GM23338 (cell line): ENCODE data around the gene SNX9. TPM values are rescaled to one million over a fixed set of nuclear protein-coding genes. Genes with fewer than 3 reads are reported as not detected.

Source experiments
- ATAC-seq: fragments of 200-7000 bp; cut with Tn5 transposase; 3 replicates; pipeline ENCODE4 v1.9.1; 2020
- DNase-seq: peaks from one replicate; pipeline ENCODE4 v3.0.0-alpha.2; 2015; ENCODE audit warnings: low spot score
- H2AFZ ChIP-seq: fragments of 200-600 bp; sonication (generic); 2 replicates; pipeline ENCODE4 v1.8.0; 2016; ENCODE audit warnings: antibody characterized with exemption, mild to moderate bottlenecking, moderate library complexity
- H3F3A ChIP-seq: fragments of 200-600 bp; sonication (generic); replicated peaks from 2 replicates; pipeline ENCODE4 v1.8.0; 2017; ENCODE audit warnings: antibody characterized with exemption, mixed run types, low read depth
- H3K27ac ChIP-seq: fragments of 200-600 bp; sonication (generic); 2 replicates; pipeline ENCODE4 v1.6.1; 2016; ENCODE audit warnings: low read depth
- H3K27me3 ChIP-seq: fragments of 200-600 bp; sonication (generic); 2 replicates; pipeline ENCODE4 v1.8.0; 2016; ENCODE audit warnings: mild to moderate bottlenecking, mixed run types, moderate library complexity; ENCODE audit not compliant: insufficient read depth
- H3K36me3 ChIP-seq: fragments of 200-600 bp; sonication (generic); 2 replicates; pipeline ENCODE4 v1.8.0; 2016; ENCODE audit warnings: mild to moderate bottlenecking; ENCODE audit not compliant: insufficient read depth
- H3K4me1 ChIP-seq: fragments of 200-600 bp; sonication (generic); 2 replicates; pipeline ENCODE4 v1.8.0; 2016; ENCODE audit warnings: mild to moderate bottlenecking, moderate library complexity; ENCODE audit not compliant: insufficient read depth
- H3K4me2 ChIP-seq: fragments of 200-600 bp; sonication (generic); 2 replicates; pipeline ENCODE4 v1.7.1; 2017; ENCODE audit warnings: mixed run types
- H3K4me3 ChIP-seq: fragments of 200-600 bp; sonication (generic); 2 replicates; pipeline ENCODE4 v1.6.1; 2016; ENCODE audit warnings: mixed run types
- H3K79me2 ChIP-seq: fragments of 200-600 bp; sonication (generic); replicated peaks from 2 replicates; pipeline ENCODE4 v1.8.0; 2017; ENCODE audit warnings: mild to moderate bottlenecking; ENCODE audit not compliant: insufficient read depth
- H3K9me2 ChIP-seq: fragments of 200-600 bp; sonication (generic); 2 replicates; pipeline ENCODE4 v1.8.0; 2017; ENCODE audit not compliant: insufficient read depth
- H4K20me1 ChIP-seq: fragments of 200-600 bp; sonication (generic); replicated peaks from 2 replicates; pipeline ENCODE4 v1.8.0; 2017; ENCODE audit warnings: mild to moderate bottlenecking; ENCODE audit not compliant: insufficient read depth
- H3K27ac Mint-ChIP-seq: 2 replicates; pipeline ENCODE4 v1.8.0; 2020; ENCODE audit warnings: inconsistent platforms, mild to moderate bottlenecking, moderate library complexity, mixed read lengths
- H3K27me3 Mint-ChIP-seq: 3 replicates; pipeline ENCODE4 v1.8.0; 2022; ENCODE audit warnings: low read depth, mild to moderate bottlenecking, moderate library complexity, mixed read lengths, inconsistent platforms; ENCODE audit not compliant: insufficient read depth, poor library complexity
- H3K36me3 Mint-ChIP-seq: 3 replicates; pipeline ENCODE4 v1.8.0; 2021; ENCODE audit warnings: low read depth, mild to moderate bottlenecking, inconsistent platforms, moderate library complexity, mixed read lengths
- H3K4me1 Mint-ChIP-seq: 3 replicates; pipeline ENCODE4 v1.8.0; 2020; ENCODE audit warnings: mild to moderate bottlenecking, inconsistent platforms, mixed read lengths
- H3K4me3 Mint-ChIP-seq: 3 replicates; pipeline ENCODE4 v1.8.0; 2021; ENCODE audit warnings: moderate library complexity, mild to moderate bottlenecking, inconsistent platforms, mixed read lengths
- H3K9me3 Mint-ChIP-seq: 3 replicates; pipeline ENCODE4 v1.8.0; 2020; ENCODE audit warnings: moderate library complexity, mild to moderate bottlenecking, inconsistent platforms, mixed read lengths
- CREB1 ChIP-seq: fragments of 250-450 bp; sonication (Bioruptor Pico); IDR thresholded peaks from 2 replicates; pipeline ENCODE4 v1.5.0; 2020; ENCODE audit warnings: low read depth, mild to moderate bottlenecking, moderate library complexity
- CTCF ChIP-seq, 2 experiments: fragments of 200-600 bp in 1 of 2; sonication (generic) in 1 of 2; conservative IDR thresholded peaks; 2 replicates each; pipeline versions ENCODE4 v1.5.1 to v1.6.1; 2016 to 2017; ENCODE audit warnings: antibody characterized with exemption in 2 of 2, low read depth in 2 of 2, mild to moderate bottlenecking in 2 of 2, moderate library complexity in 1 of 2
- ETS1 ChIP-seq: IDR thresholded peaks from 2 replicates; pipeline ENCODE4 v1.6.1; 2016; ENCODE audit warnings: antibody characterized with exemption
- EZH2 ChIP-seq: fragments of 200-600 bp; sonication (generic); IDR thresholded peaks from one replicate; pipeline ENCODE4 v1.8.0; 2017; ENCODE audit warnings: antibody characterized with exemption, mild to moderate bottlenecking, low read depth; ENCODE audit not compliant: unreplicated experiment
- EZH2phosphoT487 ChIP-seq: fragments of 200-600 bp; sonication (generic); IDR thresholded peaks from one replicate; pipeline ENCODE4 v1.8.1; 2018; ENCODE audit warnings: antibody characterized with exemption; ENCODE audit not compliant: unreplicated experiment
- JUNB ChIP-seq: IDR thresholded peaks from one replicate; pipeline ENCODE4 v1.6.1; 2016; ENCODE audit warnings: antibody characterized with exemption; ENCODE audit not compliant: unreplicated experiment
- NANOG ChIP-seq: IDR thresholded peaks from 2 replicates; pipeline ENCODE4 v1.6.1; 2016; ENCODE audit warnings: antibody characterized with exemption, borderline replicate concordance
- POLR2AphosphoS5 ChIP-seq: IDR thresholded peaks from 2 replicates; pipeline ENCODE4 v1.6.1; 2016; ENCODE audit warnings: antibody characterized with exemption, low read depth
- REST ChIP-seq: IDR thresholded peaks from one replicate; pipeline ENCODE4 v1.6.1; 2018; ENCODE audit warnings: antibody characterized with exemption; ENCODE audit not compliant: unreplicated experiment
- STAT1 ChIP-seq: IDR thresholded peaks from one replicate; pipeline ENCODE4 v1.6.1; 2016; ENCODE audit warnings: antibody characterized with exemption; ENCODE audit not compliant: unreplicated experiment
- ZNF114 ChIP-seq: fragments of 250-450 bp; sonication (Bioruptor Pico); IDR thresholded peaks from 2 replicates; pipeline ENCODE4 v1.5.0; 2020; ENCODE audit warnings: mild to moderate bottlenecking, moderate library complexity
- ZNF331 ChIP-seq: fragments of 250-450 bp; sonication (Bioruptor Pico); IDR thresholded peaks from 2 replicates; pipeline ENCODE4 v1.5.0; 2020; ENCODE audit warnings: low read depth, mild to moderate bottlenecking, moderate library complexity
- ZNF462 ChIP-seq: fragments of 250-450 bp; sonication (Bioruptor Pico); IDR thresholded peaks from 2 replicates; pipeline ENCODE4 v1.5.0; 2020; ENCODE audit warnings: mild to moderate bottlenecking, moderate library complexity
- polyA plus RNA-seq: library from polyadenylated mRNA; unstranded; fragments of >200 nt; fragmentation: Nextera tagmentation; extraction: Ambion mirVana; gene quantifications from 2 replicates; pipeline ENCODE4 v1.2.1, GENCODE V29; 2016
- total RNA-seq: library from RNA; depleted of rRNA; stranded (reverse); fragments of >200 nt; shearing (Covaris generic); gene quantifications from 2 replicates; pipeline ENCODE4 v1.2.3, GENCODE V29; 2014

SNX9 gene
- total and polyA plus RNA-seq, 2 experiments from 2014 or later = 18.4 to 23.3 TPM

GRCh38 chr6:157907651-157908050 lies 84.6 kb downstream of the SNX9 start:
- DNase-seq (no peak), ATAC-seq (no peak)
- H3K27me3 ChIP-seq = no peaks in the 10 kb centered on the region
- no peak overlapping the region for H3K4me2 ChIP-seq
- 0 out of 2 replicates have a peak, but pooled peaks cover 5% of the 10 kb centered on the region for H4K20me1 ChIP-seq
- H3K9me2 ChIP-seq = no peaks in the 10 kb centered on the region
- H3K27ac ChIP-seq = no peak overlapping the region
- TF ChIP-seq ZNF462 (CRISPR knock-in tag) (no peak), CTCF (conservative IDR thresholded peaks at IDR 0.05; ENCODE audit: low read depth in 2 of 2) (no peak), ZNF114 (CRISPR knock-in tag) (no peak), NANOG (no peak), STAT1 (no peak), POLR2AphosphoS5 (no peak), REST (no peak), EZH2 (no peak), JUNB (no peak), ETS1 (no peak), ZNF331 (CRISPR knock-in tag) (no peak), CREB1 (no peak), EZH2phosphoT487 (no peak)
- H3K79me2 ChIP-seq = no peaks in the 10 kb centered on the region
- no peaks in the 10 kb centered on the region; the same call in 1 of the 2 replicates for H3K4me1 ChIP-seq
- Mint-ChIP-seq H3K36me3 (peaks cover 28% of the 10 kb centered on the region), H3K4me3 (no peak overlapping the region), H3K27me3 (peaks cover 4% of the 10 kb centered on the region), H3K4me1 (peaks cover 40% of the 10 kb centered on the region), H3K9me3 (no peaks in the 10 kb centered on the region), H3K27ac (no peak overlapping the region)
- H3K4me3 ChIP-seq = no peak overlapping the region
- H3F3A ChIP-seq = no peaks in the 10 kb centered on the region
- no peak overlapping the region for H2AFZ ChIP-seq
- peaks cover 10% of the 10 kb centered on the region; the same call in 1 of the 2 replicates for H3K36me3 ChIP-seq
